NCI-H526 (cell line): Measurements from ENCODE around the gene GH2.
"Not testable (repeated sequence)": the region's sequence is repeated elsewhere in the genome, so short reads cannot be mapped to it uniquely, and the experiment has no call there.

Source experiments
- DNase-seq, 2 experiments: peaks; one replicate each; lab custom pipeline; 2025; lab: John Stamatoyannopoulos, UW

The GH2 gene

GRCh38 chr17:63873577-63873976 is 8.2 kb downstream of the GH2 start, which contains the start of gene CSH2:
TSS of gene CSH2 (minus strand) at chr17:63873677. CDS start at chr17:63873614, 63 bp downstream.
- not testable (repeated sequence) for DNase-seq

GRCh38 chr17:63871646-63872365 is 9.9 kb downstream of the GH2 start:
- not testable (repeated sequence) for DNase-seq

- not testable (repeated sequence) for DNase-seq
Observed at GRCh38 chr17:63870292-63870665, 11.5 kb downstream of the GH2 start.

GRCh38 chr17:63869491-63870291 is 12.1 kb downstream of the GH2 start:
- DNase-seq: not testable (repeated sequence)

- not testable (repeated sequence) for DNase-seq
Observed at GRCh38 chr17:63866625-63867024, 15.1 kb downstream of the GH2 start.

- DNase-seq: no peak
Observed at GRCh38 chr17:63859257-63859656, 22.5 kb downstream of the GH2 start.

- DNase-seq: not testable (repeated sequence)
Observed at GRCh38 chr17:63856425-63856824, 25.3 kb downstream of the GH2 start.

GRCh38 chr17:63855185-63855584 is 26.6 kb downstream of the GH2 start:
- DNase-seq: no peak

GRCh38 chr17:63854709-63855108 is 27.0 kb downstream of the GH2 start:
- DNase-seq: no peak

- DNase-seq: no peak
Observed at GRCh38 chr17:63853260-63853659, 28.5 kb downstream of the GH2 start.

GRCh38 chr17:63850401-63850800 is 31.3 kb downstream of the GH2 start:
- DNase-seq: no peak

GRCh38 chr17:63848834-63849689 is 32.7 kb downstream of the GH2 start:
- peak in 1 of 2 experiments; percentile 14 for DNase-seq

GRCh38 chr17:63847525-63848249 is 34.1 kb downstream of the GH2 start:
- no peak for DNase-seq

- no peak for DNase-seq
Observed at GRCh38 chr17:63845509-63845908, 36.2 kb downstream of the GH2 start.

- DNase-seq: no peak
Observed at GRCh38 chr17:63843910-63844677, 37.6 kb downstream of the GH2 start.

- DNase-seq: not testable (repeated sequence)
Observed at GRCh38 chr17:63843387-63843888, 38.3 kb downstream of the GH2 start.

GRCh38 chr17:63842540-63843386 is 39.0 kb downstream of the GH2 start, which contains the start of gene SMARCD2:
TSS of gene SMARCD2 (minus strand) at chr17:63842685. CDS start at chr17:63842674, 11 bp downstream.
- DNase-seq: peak; percentile 95 to 99

GRCh38 chr17:63842173-63842539 is 39.6 kb downstream of the GH2 start:
- DNase-seq: peak in 1 of 2 experiments; percentile 26
